ENCODE results near the gene SMOC2. TPM values are rescaled to one million over a fixed set of nuclear protein-coding genes. Genes with fewer than 3 reads are reported as not detected.

Gene SMOC2
- polyA plus RNA-seq, 1 experiment = not detected

DNA sequence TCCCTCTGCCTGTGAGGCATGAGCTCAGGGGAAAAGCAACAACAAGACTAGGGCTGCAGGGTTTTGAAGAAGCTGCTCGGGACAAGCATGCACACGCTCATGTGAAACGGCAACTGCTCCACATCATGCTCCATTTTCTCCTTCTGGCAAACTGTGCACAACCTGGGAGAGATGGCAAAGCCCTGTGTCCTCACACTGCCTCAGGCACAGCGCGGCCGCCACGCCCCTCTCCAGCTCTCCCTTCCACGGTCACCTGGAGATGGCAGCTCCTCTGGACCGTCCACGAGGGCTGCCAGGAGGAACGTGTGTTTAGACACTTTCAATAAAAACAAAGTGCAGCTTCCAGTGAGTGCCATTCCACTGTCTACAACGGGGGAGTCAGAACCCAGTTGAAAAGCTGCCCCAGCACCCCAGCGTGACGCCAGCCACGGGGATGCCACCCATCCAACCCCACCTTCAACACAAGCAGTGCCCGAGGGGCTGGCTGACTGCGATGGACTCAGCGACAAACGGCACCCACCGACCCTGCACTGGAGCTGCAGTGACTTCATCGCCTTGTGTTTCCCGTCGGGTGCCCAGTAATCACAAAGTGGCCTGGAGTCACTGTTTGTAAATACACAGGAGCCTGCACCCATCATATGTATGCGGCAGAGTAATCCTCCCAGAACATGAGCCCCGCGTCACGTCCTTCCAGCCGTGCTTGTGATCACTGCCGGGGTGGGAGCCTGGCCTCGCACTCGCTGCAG lies 16.1 kb downstream of the SMOC2 start:
- ChIA-PET POLR2A (no interaction called here), CTCF (no interaction called here)
- no peak for TF ChIP-seq CTCF (IDR thresholded peaks at IDR 0.05; ENCODE audit: low read depth, low read length)
- Histone ChIP-seq H3K9me3 (ENCODE audit: control insufficient read depth, insufficient read depth, low read length) (peaks cover 65% of the 10 kb centered on the region), H3K27ac (ENCODE audit: low read depth, low read length) (no peak overlapping the region), H3K27me3 (ENCODE audit: control insufficient read depth, insufficient read depth, low read length) (no peaks in the 10 kb centered on the region), H3K4me3 (ENCODE audit: low read depth, low read length) (no peak overlapping the region)
- DNase-seq (ENCODE audit: low read depth, low spot score) = no peak

- POLR2A ChIA-PET = no interaction called here
- CTCF ChIA-PET = no interaction called here
- no peak for TF ChIP-seq CTCF (IDR thresholded peaks at IDR 0.05; ENCODE audit: low read depth, low read length)
- no peak for DNase-seq (ENCODE audit: low read depth, low spot score)
- Histone ChIP-seq H3K4me3 (ENCODE audit: low read depth, low read length) (no peak overlapping the region), H3K9me3 (ENCODE audit: control insufficient read depth, insufficient read depth, low read length) (peaks cover 69% of the 10 kb centered on the region), H3K27me3 (ENCODE audit: control insufficient read depth, insufficient read depth, low read length) (no peaks in the 10 kb centered on the region), H3K27ac (ENCODE audit: low read depth, low read length) (no peak overlapping the region)
Measured at GRCh38 chr6:168457653-168457934, 16.6 kb downstream of the SMOC2 start.

GRCh38 chr6:168458101-168458500 lies 17.1 kb downstream of the SMOC2 start:
- H3K4me3 ChIP-seq (ENCODE audit: low read depth, low read length) = no peak overlapping the region
- ChIA-PET POLR2A (no interaction called here), CTCF (no interaction called here)
- no peak for TF ChIP-seq CTCF (IDR thresholded peaks at IDR 0.05; ENCODE audit: low read depth, low read length)
- peaks cover 69% of the 10 kb centered on the region for H3K9me3 ChIP-seq (ENCODE audit: control insufficient read depth, insufficient read depth, low read length)
- H3K27me3 ChIP-seq (ENCODE audit: control insufficient read depth, insufficient read depth, low read length) = no peaks in the 10 kb centered on the region
- no peak overlapping the region for H3K27ac ChIP-seq (ENCODE audit: low read depth, low read length)
- DNase-seq (ENCODE audit: low read depth, low spot score) = no peak

- no peaks in the 10 kb centered on the region for H3K27me3 ChIP-seq (ENCODE audit: control insufficient read depth, insufficient read depth, low read length)
- peaks cover 73% of the 10 kb centered on the region for H3K9me3 ChIP-seq (ENCODE audit: control insufficient read depth, insufficient read depth, low read length)
- no peak overlapping the region for H3K27ac ChIP-seq (ENCODE audit: low read depth, low read length)
- no peak overlapping the region for H3K4me3 ChIP-seq (ENCODE audit: low read depth, low read length)
- ChIA-PET CTCF (no interaction called here), POLR2A (no interaction called here)
- TF ChIP-seq CTCF (IDR thresholded peaks at IDR 0.05; ENCODE audit: low read depth, low read length) = no peak
- no peak for DNase-seq (ENCODE audit: low read depth, low spot score)
Measured at GRCh38 chr6:168459572-168459971, 18.6 kb downstream of the SMOC2 start.

DNA sequence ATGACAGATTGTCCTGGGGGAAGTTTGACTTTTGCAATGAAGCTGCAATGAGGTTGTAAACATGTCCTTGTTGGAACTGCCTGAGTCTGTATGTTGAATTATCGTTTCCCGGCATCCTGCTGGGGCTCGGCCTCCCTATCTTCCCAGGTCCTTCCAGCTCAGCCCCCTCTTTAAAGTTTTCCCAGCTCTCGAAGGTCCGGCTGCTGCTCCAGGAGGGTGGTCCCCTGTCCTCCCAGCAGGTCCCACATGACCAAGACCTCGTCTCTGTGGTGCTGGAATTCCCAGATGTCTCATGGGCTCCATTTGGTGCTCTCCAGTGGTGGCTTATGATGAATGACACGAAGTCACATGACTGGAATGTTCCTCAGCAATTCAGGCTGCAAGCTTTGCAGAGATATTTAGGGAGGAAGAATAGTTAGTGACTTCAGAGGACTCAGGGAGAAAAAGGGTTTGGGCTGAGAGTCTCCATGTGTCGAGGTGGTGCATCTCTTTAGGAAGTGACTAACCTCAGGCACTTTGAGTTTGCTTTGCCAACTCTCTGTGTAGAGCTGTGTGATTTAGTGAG lies 21.4 kb downstream of the SMOC2 start:
- ChIA-PET CTCF (no interaction called here), POLR2A (no interaction called here)
- no peak overlapping the region for H3K27ac ChIP-seq (ENCODE audit: low read depth, low read length)
- peaks cover 66% of the 10 kb centered on the region for H3K9me3 ChIP-seq (ENCODE audit: control insufficient read depth, insufficient read depth, low read length)
- TF ChIP-seq CTCF (IDR thresholded peaks at IDR 0.05; ENCODE audit: low read depth, low read length) = no peak
- no peaks in the 10 kb centered on the region for H3K27me3 ChIP-seq (ENCODE audit: control insufficient read depth, insufficient read depth, low read length)
- no peak for DNase-seq (ENCODE audit: low read depth, low spot score)
- no peak overlapping the region for H3K4me3 ChIP-seq (ENCODE audit: low read depth, low read length)
